Sigmoid colon (tissue), 7 donors: ENCODE results near the gene CTNND2. TPM values are rescaled to one million over a fixed set of nuclear protein-coding genes. Genes with fewer than 3 reads are reported as not detected.

Source experiments
- DNase-seq: peaks from one replicate; pipeline ENCODE4 v3.0.0-alpha.2; 2019
- H3K27ac ChIP-seq, 4 donors: fragments of 200-600 bp; sonication (generic); one replicate each; pipeline ENCODE4 v1.5.1; 2016 to 2019; ENCODE audit warnings: mild to moderate bottlenecking in 1 of 4
- H3K27me3 ChIP-seq, 3 donors: fragments of 200-600 bp; sonication (generic); one replicate each; pipeline ENCODE4 v1.5.1; 2019; ENCODE audit warnings: mild to moderate bottlenecking in 1 of 3
- H3K36me3 ChIP-seq, 4 donors: fragments of 200-600 bp; sonication (generic); one replicate each; pipeline ENCODE4 v1.5.1; 2016 to 2019
- H3K4me1 ChIP-seq, 4 donors: fragments of 200-600 bp; sonication (generic); one replicate each; pipeline ENCODE4 v1.5.1; 2017 to 2019
- H3K4me3 ChIP-seq, 4 donors: fragments of 200-600 bp; sonication (generic); one replicate each; pipeline ENCODE4 v1.5.1; 2017 to 2019; ENCODE audit warnings: mild to moderate bottlenecking in 2 of 4, moderate library complexity in 1 of 4
- H3K9me3 ChIP-seq, 4 donors: fragments of 200-600 bp in 3 of 4; sonication (generic) in 3 of 4; one replicate each; pipeline versions ENCODE4 v1.5.1 to v1.6.1; 2013 to 2019
- CTCF ChIP-seq, 4 experiments: fragments of 450-650 bp in 3 of 4; fragments of 200-600 bp in 1 of 4; IDR thresholded peaks; one replicate each; pipeline ENCODE4 v1.5.1; 2016 to 2019; ENCODE audit warnings: antibody characterized with exemption in 4 of 4, mild to moderate bottlenecking in 3 of 4, moderate library complexity in 2 of 4
- EP300 ChIP-seq, 4 donors: sonication (generic); formaldehyde crosslinking; IDR thresholded peaks; one replicate each; pipeline ENCODE4 v1.6.1; 2017; ENCODE audit warnings: antibody characterized with exemption in 4 of 4
- POLR2A ChIP-seq, 2 donors: fragments of 450-650 bp; IDR thresholded peaks; one replicate each; pipeline ENCODE4 v1.6.1; 2016; ENCODE audit warnings: antibody characterized with exemption in 2 of 2, mild to moderate bottlenecking in 2 of 2, moderate library complexity in 2 of 2
- POLR2AphosphoS5 ChIP-seq, 4 donors: sonication (generic); formaldehyde crosslinking; IDR thresholded peaks; one replicate each; pipeline ENCODE4 v1.6.1; 2017; ENCODE audit warnings: antibody characterized with exemption in 4 of 4
- WGBS, 2 donors: extraction: QIAGEN DNeasy Blood & Tissue Kit; methylation state at CpG; one replicate each; pipeline ENCODE4 v1.1.7; 2013; 5-methylcytosine and 5-hydroxymethylcytosine counted together
- intact Hi-C: fragments of 100-400 bp; cut with DNase I; formaldehyde crosslinking; loops from one replicate; pipeline ENCODE4 v1.15.1; 2023
- polyA plus RNA-seq, 3 donors: library from polyadenylated mRNA; stranded (reverse); fragments of 200-250 nt; gene quantifications; one replicate each; pipeline ENCODE4 v1.2.3, GENCODE V29; 2013
- total RNA-seq, 4 donors: library from RNA; depleted of rRNA; stranded (reverse); fragments of >200 nt; gene quantifications; one replicate each; pipeline ENCODE4 v1.1.0, GENCODE V29; 2016
- donor health status: healthy with polysubstance abuse.
- donor health status: Bipolar disorder and iron deficiency.
- donor health status: healthy.

Gene CTNND2
- total and polyA plus RNA-seq, 7 donors, result 0.36 to 2.5 (median 0.84) TPM; not detected in 1

- 37 to 64% methylated on average over 3 of the region's 3 CpGs for WGBS, 2 donors
- H3K36me3 ChIP-seq, result no peaks in the 10 kb centered on the region
Observed at GRCh38 chr5:11182441-11183080, 721.7 kb downstream of the CTNND2 start.

GRCh38 chr5:11181940-11182339 lies 722.3 kb downstream of the CTNND2 start:
- Histone ChIP-seq H3K4me1 (no peaks in the 10 kb centered on the region), H3K27me3 (no peaks in the 10 kb centered on the region)
- intact Hi-C loops, result no loop called here

More at GRCh38 chr5:11182441-11183080, 721.7 kb downstream of the CTNND2 start:
- no peak overlapping the region for H3K4me3 ChIP-seq
- intact Hi-C loops, result no loop called here
- H3K9me3 ChIP-seq, result no peaks in the 10 kb centered on the region
- no peaks in the 10 kb centered on the region for H3K27me3 ChIP-seq
- TF ChIP-seq POLR2A (IDR thresholded peaks at IDR 0.05), result no peak
- peak in 1 of 4 experiments; percentile 24 for TF ChIP-seq CTCF (IDR thresholded peaks at IDR 0.05)
- TF ChIP-seq POLR2AphosphoS5 (IDR thresholded peaks at IDR 0.05), result no peak
- no peak for DNase-seq
- no peaks in the 10 kb centered on the region for H3K4me1 ChIP-seq
- no peak overlapping the region for H3K27ac ChIP-seq

GRCh38 chr5:11180890-11181289 lies 723.4 kb downstream of the CTNND2 start:
- no peak for DNase-seq
- Histone ChIP-seq H3K27ac (no peak overlapping the region), H3K36me3 (no peaks in the 10 kb centered on the region), H3K4me1 (no peaks in the 10 kb centered on the region), H3K27me3 (no peaks in the 10 kb centered on the region), H3K9me3 (no peaks in the 10 kb centered on the region), H3K4me3 (no peak overlapping the region)
- 90 to 92% methylated on average over 6 of the region's 6 CpGs for WGBS, 2 donors
- intact Hi-C loops, result no loop called here
- TF ChIP-seq CTCF (IDR thresholded peaks at IDR 0.05) (no peak), EP300 (IDR thresholded peaks at IDR 0.05) (no peak), POLR2AphosphoS5 (IDR thresholded peaks at IDR 0.05) (no peak), POLR2A (IDR thresholded peaks at IDR 0.05) (no peak)

More at GRCh38 chr5:11181940-11182339, 722.3 kb downstream of the CTNND2 start:
- no peak for TF ChIP-seq POLR2AphosphoS5 (IDR thresholded peaks at IDR 0.05)
- no peak for TF ChIP-seq CTCF (IDR thresholded peaks at IDR 0.05)
- TF ChIP-seq POLR2A (IDR thresholded peaks at IDR 0.05), result no peak
- TF ChIP-seq EP300 (IDR thresholded peaks at IDR 0.05), result no peak
- no peaks in the 10 kb centered on the region for H3K36me3 ChIP-seq
- no peak overlapping the region for H3K27ac ChIP-seq
- DNase-seq, result no peak
- WGBS, 2 donors, result 69 to 82% methylated on average over 5 of the region's 5 CpGs
- H3K4me3 ChIP-seq, result no peak overlapping the region
- no peaks in the 10 kb centered on the region for H3K9me3 ChIP-seq

GRCh38 chr5:11177999-11178711 lies 726.1 kb downstream of the CTNND2 start:
- WGBS, 2 donors, result 91 to 93% methylated on average over 2 of the region's 2 CpGs
- H3K36me3 ChIP-seq, result no peaks in the 10 kb centered on the region

More at GRCh38 chr5:11177999-11178711, 726.1 kb downstream of the CTNND2 start:
- DNase-seq, result no peak
- Histone ChIP-seq H3K27ac (no peak overlapping the region), H3K27me3 (no peaks in the 10 kb centered on the region), H3K4me3 (no peak overlapping the region), H3K9me3 (no peaks in the 10 kb centered on the region), H3K4me1 (no peaks in the 10 kb centered on the region)
- no peak for TF ChIP-seq POLR2AphosphoS5 (IDR thresholded peaks at IDR 0.05)
- no peak for TF ChIP-seq CTCF (IDR thresholded peaks at IDR 0.05)
- no peak for TF ChIP-seq EP300 (IDR thresholded peaks at IDR 0.05)
- TF ChIP-seq POLR2A (IDR thresholded peaks at IDR 0.05), result no peak
- intact Hi-C loops, result no loop called here
